Measurements from ENCODE around the gene MRPL34.

Gene MRPL34

GRCh38 chr19:17309965-17310461, 4.3 kb downstream of the MRPL34 start:
- no peak for DNase-seq (ENCODE audit: low spot score)

- peak; percentile 46 for DNase-seq (ENCODE audit: low spot score)
Observed at GRCh38 chr19:17311455-17312188, 6.0 kb downstream of the MRPL34 start.

GRCh38 chr19:17312189-17313113, 6.8 kb downstream of the MRPL34 start:
- DNase-seq (ENCODE audit: low spot score) = no peak

GRCh38 chr19:17314007-17314593, 8.4 kb downstream of the MRPL34 start:
- no peak for DNase-seq (ENCODE audit: low spot score)

GRCh38 chr19:17318966-17319365, 13.3 kb downstream of the MRPL34 start:
- DNase-seq (ENCODE audit: low spot score) = no peak

GRCh38 chr19:17319473-17320238, 14.0 kb downstream of the MRPL34 start:
- DNase-seq (ENCODE audit: low spot score) = no peak

GRCh38 chr19:17320435-17320834, 14.8 kb downstream of the MRPL34 start:
- no peak for DNase-seq (ENCODE audit: low spot score)

- no peak for DNase-seq (ENCODE audit: low spot score)
Observed at GRCh38 chr19:17321655-17322489, 16.2 kb downstream of the MRPL34 start.

- no peak for DNase-seq (ENCODE audit: low spot score)
Observed at GRCh38 chr19:17322854-17323253, 17.2 kb downstream of the MRPL34 start.

GRCh38 chr19:17323300-17323963, 17.8 kb downstream of the MRPL34 start:
- no peak for DNase-seq (ENCODE audit: low spot score)

GRCh38 chr19:17323964-17324332, 18.3 kb downstream of the MRPL34 start:
- no peak for DNase-seq (ENCODE audit: low spot score)

- DNase-seq (ENCODE audit: low spot score) = no peak
Observed at GRCh38 chr19:17324357-17325114, 18.9 kb downstream of the MRPL34 start.

- DNase-seq (ENCODE audit: low spot score) = no peak
Observed at GRCh38 chr19:17325133-17325532, 19.5 kb downstream of the MRPL34 start.

- DNase-seq (ENCODE audit: low spot score) = no peak
Observed at GRCh38 chr19:17325881-17326594, 20.4 kb downstream of the MRPL34 start.

- DNase-seq (ENCODE audit: low spot score) = no peak
Observed at GRCh38 chr19:17326595-17326966, 20.9 kb downstream of the MRPL34 start.

- DNase-seq (ENCODE audit: low spot score) = no peak
Observed at GRCh38 chr19:17327068-17327653, 21.5 kb downstream of the MRPL34 start.

- DNase-seq (ENCODE audit: low spot score) = no peak
Observed at GRCh38 chr19:17327654-17328516, 22.2 kb downstream of the MRPL34 start.
